Urothelium cell line (cell line): ENCODE results near the gene ANKRD2.
A peak's percentile ranks its signal among the peaks of the same experiment; 100 is the strongest.
"Not testable (repeated sequence)": the region's sequence is repeated elsewhere in the genome, so short reads cannot be mapped to it uniquely, and the experiment has no call there.

ENCODE experiments used
- DNase-seq: peaks from one replicate; pipeline ENCODE4 v3.0.0; 2011; ENCODE audit warnings: low spot score, mixed read lengths
- FAIRE-seq: peaks from 2 replicates; lab custom pipeline; 2011; peaks lifted over from hg19 to GRCh38; lab: Jason Lieb, UNC

Gene ANKRD2

GRCh38 chr10:97546456-97547270 is 25.9 kb upstream of the ANKRD2 start:
- FAIRE-seq (no peak), DNase-seq (no peak)

- DNase-seq: no peak
- no peak for FAIRE-seq
Measured at GRCh38 chr10:97547271-97547600, 25.3 kb upstream of the ANKRD2 start.

GRCh38 chr10:97547962-97548361 is 24.6 kb upstream of the ANKRD2 start:
- no peak for FAIRE-seq
- DNase-seq: no peak

- DNase-seq (no peak), FAIRE-seq (peak; percentile 30)
Measured at GRCh38 chr10:97548828-97549455, 23.6 kb upstream of the ANKRD2 start.

GRCh38 chr10:97549587-97550322 is 22.8 kb upstream of the ANKRD2 start:
- FAIRE-seq (no peak), DNase-seq (no peak)

GRCh38 chr10:97550336-97551149 is 22.0 kb upstream of the ANKRD2 start:
- DNase-seq (no peak), FAIRE-seq (no peak)

- FAIRE-seq: no peak
Measured at GRCh38 chr10:97551271-97551670, 21.3 kb upstream of the ANKRD2 start.

GRCh38 chr10:97553575-97554031 is 19.0 kb upstream of the ANKRD2 start:
- DNase-seq: peak; percentile 48
- FAIRE-seq: no peak

More at GRCh38 chr10:97551271-97551670, 21.3 kb upstream of the ANKRD2 start:
- no peak for DNase-seq

- DNase-seq, FAIRE-seq: not testable (repeated sequence)
Measured at GRCh38 chr10:97554336-97554735, 18.2 kb upstream of the ANKRD2 start.

- FAIRE-seq, DNase-seq: not testable (repeated sequence)
Measured at GRCh38 chr10:97555541-97555940, 17.0 kb upstream of the ANKRD2 start.

GRCh38 chr10:97560731-97561381 is 11.7 kb upstream of the ANKRD2 start:
- DNase-seq, FAIRE-seq: not testable (repeated sequence)

GRCh38 chr10:97561386-97562077 is 11.0 kb upstream of the ANKRD2 start:
- FAIRE-seq, DNase-seq: not testable (repeated sequence)

- not testable (repeated sequence) for FAIRE-seq, DNase-seq
Measured at GRCh38 chr10:97562329-97562728, 10.2 kb upstream of the ANKRD2 start.

GRCh38 chr10:97563337-97563736 is 9.2 kb upstream of the ANKRD2 start:
- DNase-seq: no peak

GRCh38 chr10:97564776-97565175 is 7.8 kb upstream of the ANKRD2 start:
- no peak for DNase-seq
- no peak for FAIRE-seq

More at GRCh38 chr10:97563337-97563736, 9.2 kb upstream of the ANKRD2 start:
- no peak for FAIRE-seq

GRCh38 chr10:97566336-97566996 is 6.1 kb upstream of the ANKRD2 start:
- DNase-seq (no peak), FAIRE-seq (no peak)

- DNase-seq (no peak), FAIRE-seq (no peak)
Measured at GRCh38 chr10:97567891-97568290, 4.7 kb upstream of the ANKRD2 start.

- DNase-seq: no peak
Measured at GRCh38 chr10:97570146-97570788, 2.3 kb upstream of the ANKRD2 start.

More at GRCh38 chr10:97570146-97570788, 2.3 kb upstream of the ANKRD2 start:
- FAIRE-seq: no peak
